CD4-positive, alpha-beta T cell (primary cell): ENCODE data around the gene FGF8. TPM values are rescaled to one million over a fixed set of nuclear protein-coding genes. Genes with fewer than 3 reads are reported as not detected.

Experiments used
- ATAC-seq: fragments of 200-7000 bp; cut with Tn5 transposase; one replicate; pipeline ENCODE4 v1.10.0; 2022; ENCODE audit warnings: mild to moderate bottlenecking; ENCODE audit not compliant: poor library complexity
- CTCF ChIA-PET: fragments of 350-600 bp; sonication (Branson Sonifier 250); formaldehyde crosslinking; loops from one replicate; lab custom pipeline; 2021; ENCODE audit warnings: antibody characterized with exemption, inconsistent platforms; lab: Charles Lee
- POLR2A ChIA-PET: fragments of 350-600 bp; sonication (Branson Sonifier 250); formaldehyde crosslinking; loops from one replicate; lab custom pipeline; 2021; ENCODE audit warnings: antibody characterized with exemption, inconsistent platforms; lab: Charles Lee
- DNase-seq, 14 experiments: peaks; one replicate each; pipeline ENCODE4 v3.0.0-alpha.2; 2013 to 2020; ENCODE audit warnings: mixed read lengths in 2 of 14
- H3K27ac ChIP-seq, 2 donors: one replicate each; pipeline versions ENCODE4 v1.5.1 to v1.7.0; 2013; ENCODE audit warnings: low read length in 2 of 2, low read depth in 1 of 2, mild to moderate bottlenecking in 1 of 2
- H3K27me3 ChIP-seq, 2 experiments: 1 replicate in 1 of 2; 2 replicates in 1 of 2; pipeline versions ENCODE4 v1.6.1 to v1.7.0; 2013; ENCODE audit warnings: low read length in 2 of 2, control low read depth in 1 of 2, mild to moderate bottlenecking in 1 of 2, moderate library complexity in 1 of 2; ENCODE audit not compliant: insufficient read depth in 2 of 2, control insufficient read depth in 1 of 2
- H3K36me3 ChIP-seq: one replicate; pipeline ENCODE4 v1.6.1; 2013; ENCODE audit warnings: low read length, control low read depth; ENCODE audit not compliant: insufficient read depth
- H3K4me1 ChIP-seq: one replicate; pipeline ENCODE4 v1.6.1; 2013; ENCODE audit warnings: low read length, control low read depth; ENCODE audit not compliant: insufficient read depth
- H3K4me3 ChIP-seq: one replicate; pipeline ENCODE4 v1.5.1; 2013; ENCODE audit warnings: mild to moderate bottlenecking, low read length, moderate library complexity
- H3K9me3 ChIP-seq, 2 experiments: 1 replicate in 1 of 2; 2 replicates in 1 of 2; pipeline versions ENCODE4 v1.6.1 to v1.7.0; 2013; ENCODE audit warnings: low read length in 2 of 2, mild to moderate bottlenecking in 2 of 2, control low read depth in 1 of 2, moderate library complexity in 1 of 2; ENCODE audit not compliant: control insufficient read depth in 1 of 2, insufficient read depth in 1 of 2
- H3K27ac Mint-ChIP-seq: one replicate; pipeline ENCODE4 v1.8.0; 2020; ENCODE audit warnings: mixed read lengths
- H3K27me3 Mint-ChIP-seq: one replicate; pipeline ENCODE4 v1.8.0; 2021; ENCODE audit warnings: mixed read lengths
- H3K36me3 Mint-ChIP-seq: one replicate; pipeline ENCODE4 v1.8.0; 2021; ENCODE audit warnings: low read depth, mixed read lengths
- H3K4me1 Mint-ChIP-seq: one replicate; pipeline ENCODE4 v1.8.0; 2021; ENCODE audit warnings: low read depth, mixed read lengths
- H3K4me3 Mint-ChIP-seq: one replicate; pipeline ENCODE4 v1.8.0; 2020; ENCODE audit warnings: mild to moderate bottlenecking, mixed read lengths
- H3K9me3 Mint-ChIP-seq: one replicate; pipeline ENCODE4 v1.8.0; 2020; ENCODE audit warnings: mixed read lengths
- CTCF ChIP-seq: fragments of 200-600 bp; IDR thresholded peaks from one replicate; pipeline ENCODE4 v1.8.0; 2022; ENCODE audit warnings: antibody characterized with exemption, mild to moderate bottlenecking
- intact Hi-C, 2 experiments: fragments of 100-400 bp; cut with DNase I in 1 of 2; cut with micrococcal nuclease in 1 of 2; formaldehyde crosslinking; loops; one replicate each; pipeline versions ENCODE4 v1.15.1 to v1.9.0; 2023 to 2025; cut with DNase I, micrococcal nuclease
- total RNA-seq, 174 experiments: library from RNA in 2 of 174; stranded (reverse) in 2 of 174; gene quantifications; one replicate each; pipeline ENCODE4 v1.2.3 and lab custom pipeline; 2021 to 2026

The FGF8 gene
- total RNA-seq, 2 experiments from 2014 or later: not detected

GRCh38 chr10:101814466-101815071, 38.7 kb upstream of the FGF8 start:
- Mint-ChIP-seq H3K27me3 (no peaks in the 10 kb centered on the region), H3K27ac (peak overlapping the region; percentile 96), H3K4me1 (peaks cover 66% of the 10 kb centered on the region), H3K36me3 (peaks cover 83% of the 10 kb centered on the region), H3K4me3 (peak overlapping the region; percentile 99), H3K9me3 (no peaks in the 10 kb centered on the region)
- Histone ChIP-seq H3K4me1 (peaks cover 37% of the 10 kb centered on the region), H3K27me3 (no peaks in the 10 kb centered on the region), H3K4me3 (peak overlapping the region; percentile 97), H3K36me3 (peaks cover 45% of the 10 kb centered on the region), H3K9me3 (no peaks in the 10 kb centered on the region), H3K27ac (peak overlapping the region in 1 of 2 donors; percentile 31)
- intact Hi-C loops: loop anchor here (5.0 to 10.0 kb wide), 3 partner anchors 120 to 930 kb away; partner anchors contain the start of genes ARMH3 (in 1 of the 2), FBXW4 (in 1 of the 2) and WBP1L (in 1 of the 2)
- ATAC-seq (no peak), DNase-seq (peak in 2 of 14 experiments; percentile 26 to 28)
- CTCF ChIA-PET: interaction anchor here (0.9 to 2.9 kb wide), 3 partner anchors 21 to 33 kb away, joined by 3 to 12 read pairs (median 5); no protein-coding TSS in a partner anchor
- TF ChIP-seq CTCF: no peak
- POLR2A ChIA-PET: interaction anchor here (1.1 to 11.5 kb wide), 2 partner anchors 20 to 121 kb away, joined by 3 to 223 read pairs; no protein-coding TSS in a partner anchor

- no peak for TF ChIP-seq CTCF
- Mint-ChIP-seq H3K4me1 (peaks cover 59% of the 10 kb centered on the region), H3K9me3 (no peaks in the 10 kb centered on the region), H3K4me3 (peak overlapping the region; percentile 58), H3K27ac (peak overlapping the region; percentile 96), H3K36me3 (peaks cover 93% of the 10 kb centered on the region), H3K27me3 (no peaks in the 10 kb centered on the region)
- H3K4me3 ChIP-seq: no peak overlapping the region
- DNase-seq: no peak
- intact Hi-C loops: loop anchor here in 1 of 2 experiments (10.0 kb wide), 2 partner anchors 118 to 932 kb away; partner anchors contain the start of genes FBXW4 and WBP1L
- POLR2A ChIA-PET: interaction anchor here (1.2 to 11.5 kb wide), 4 partner anchors 17 to 30 kb away, joined by 3 to 223 read pairs (median 4); partner anchors contain the start of gene NPM3
- no peaks in the 10 kb centered on the region for H3K9me3 ChIP-seq
- H3K4me1 ChIP-seq: peaks cover 27% of the 10 kb centered on the region
- H3K27me3 ChIP-seq: no peaks in the 10 kb centered on the region
- peak overlapping the region in 1 of 2 donors; percentile 35 for H3K27ac ChIP-seq
- CTCF ChIA-PET: interaction anchor here (1.1 to 1.4 kb wide), 6 partner anchors 13 to 31 kb away, joined by 3 to 8 read pairs (median 4); no protein-coding TSS in a partner anchor
- peaks cover 65% of the 10 kb centered on the region for H3K36me3 ChIP-seq
- no peak for ATAC-seq
Measured at GRCh38 chr10:101812606-101813005, 36.7 kb upstream of the FGF8 start.

- H3K4me1 Mint-ChIP-seq: peaks cover 41% of the 10 kb centered on the region
- ATAC-seq (no peak), DNase-seq (no peak)
- Histone ChIP-seq H3K4me3 (no peak overlapping the region), H3K27ac (no peak overlapping the region), H3K36me3 (peaks cover 89% of the 10 kb centered on the region), H3K4me1 (peaks cover 13% of the 10 kb centered on the region), H3K9me3 (no peaks in the 10 kb centered on the region), H3K27me3 (no peaks in the 10 kb centered on the region)
- TF ChIP-seq CTCF: no peak
- no peak overlapping the region for H3K4me3 Mint-ChIP-seq
- intact Hi-C loops: no loop called here
- ChIA-PET POLR2A (interaction anchor here (1.6 kb wide), 1 partner anchor 9 kb away, joined by 5 read pairs; no protein-coding TSS in a partner anchor), CTCF (interaction anchor here (1.0 kb wide), 1 partner anchor 9 kb away, joined by 3 read pairs; no protein-coding TSS in a partner anchor)
- H3K36me3 Mint-ChIP-seq: peaks cover 80% of the 10 kb centered on the region
- no peaks in the 10 kb centered on the region for H3K27me3 Mint-ChIP-seq
- H3K27ac Mint-ChIP-seq: peak overlapping the region; percentile 55
- no peaks in the 10 kb centered on the region for H3K9me3 Mint-ChIP-seq
Measured at GRCh38 chr10:101807158-101807557, 31.2 kb upstream of the FGF8 start.
